HepG2 (cell line): Measurements from ENCODE around the gene TMEM141. TPM values are rescaled to one million over a fixed set of nuclear protein-coding genes. Genes with fewer than 3 reads are reported as not detected.

Source experiments
- ELF4 ChIP-seq: sonication (generic); formaldehyde crosslinking; IDR thresholded peaks from 2 replicates; pipeline ENCODE4 v1.5.0; 2020; ENCODE audit warnings: missing genetic modification reagents, mild to moderate bottlenecking, moderate library complexity, borderline replicate concordance
- FOXA3 ChIP-seq: IDR thresholded peaks from 2 replicates; pipeline ENCODE4 v1.6.1; 2016; ENCODE audit warnings: missing genetic modification reagents, missing compliant biosample characterization
- HES4 ChIP-seq: sonication (generic); formaldehyde crosslinking; IDR thresholded peaks from 2 replicates; pipeline ENCODE4 v1.9.0; 2021; ENCODE audit warnings: mild to moderate bottlenecking, missing genetic modification reagents, borderline replicate concordance
- KDM3A ChIP-seq: IDR thresholded peaks from 2 replicates; pipeline ENCODE4 v1.6.1; 2018; ENCODE audit warnings: low read depth, missing compliant biosample characterization
- NKX3-1 ChIP-seq: sonication (generic); formaldehyde crosslinking; IDR thresholded peaks from 2 replicates; pipeline ENCODE4 v1.5.0; 2020; ENCODE audit warnings: missing genetic modification reagents
- PAXIP1 ChIP-seq: sonication (generic); formaldehyde crosslinking; conservative IDR thresholded peaks from 2 replicates; pipeline ENCODE4 v1.4.0; 2020; ENCODE audit warnings: mild to moderate bottlenecking, missing genetic modification reagents, moderate library complexity
- PRDM15 ChIP-seq: sonication (generic); formaldehyde crosslinking; IDR thresholded peaks from 2 replicates; pipeline ENCODE4 v1.4.0; 2020; ENCODE audit warnings: missing genetic modification reagents
- RFXAP ChIP-seq: sonication (generic); formaldehyde crosslinking; IDR thresholded peaks from 2 replicates; pipeline ENCODE4 v1.4.0; 2020; ENCODE audit warnings: missing genetic modification reagents, borderline replicate concordance
- SIX1 ChIP-seq: sonication (generic); formaldehyde crosslinking; IDR thresholded peaks from 2 replicates; pipeline ENCODE4 v1.4.0; 2020; ENCODE audit warnings: missing genetic modification reagents, borderline replicate concordance
- TBX2 ChIP-seq: sonication (generic); formaldehyde crosslinking; IDR thresholded peaks from 2 replicates; pipeline ENCODE4 v1.5.0; 2020; ENCODE audit warnings: missing genetic modification reagents, mild to moderate bottlenecking, borderline replicate concordance
- THAP11 ChIP-seq: IDR thresholded peaks from 2 replicates; pipeline ENCODE4 v1.6.1; 2016; ENCODE audit warnings: missing biosample characterization, missing genetic modification reagents
- U2AF1 ChIP-seq: fragments of 200-400 bp; formaldehyde crosslinking; optimal IDR thresholded peaks from 2 replicates; pipeline ENCODE3; 2017; ENCODE audit warnings: mild to moderate bottlenecking, low read depth, low read length
- ZMAT3 ChIP-seq: sonication (generic); formaldehyde crosslinking; conservative IDR thresholded peaks from 2 replicates; pipeline ENCODE4 v1.7.0; 2021; ENCODE audit warnings: missing genetic modification reagents
- ZNF33B ChIP-seq: sonication (generic); formaldehyde crosslinking; IDR thresholded peaks from 2 replicates; pipeline ENCODE4 v1.5.1; 2020; ENCODE audit warnings: mild to moderate bottlenecking, missing genetic modification reagents
- ZNF747 ChIP-seq: sonication (generic); formaldehyde crosslinking; IDR thresholded peaks from 2 replicates; pipeline ENCODE4 v1.8.1; 2023; ENCODE audit warnings: missing genetic modification reagents, mild to moderate bottlenecking, borderline replicate concordance
- ZNF841 ChIP-seq: sonication (generic); formaldehyde crosslinking; IDR thresholded peaks from 2 replicates; pipeline ENCODE4 v1.8.1; 2023; ENCODE audit warnings: missing genetic modification reagents, borderline replicate concordance
- polyA plus RNA-seq, 8 experiments: library from polyadenylated mRNA; depleted of rRNA in 3 of 8; stranded (reverse) in 7 of 8; unstranded in 1 of 8; fragments of >200 nt; fragmentation: Illumina TruSeq in 4 of 8; extraction: Trizol in 4 of 8; gene quantifications; 2 replicates each; pipeline versions ENCODE4 v1.2.1 to v1.2.3, GENCODE V29; 2011 to 2016; ENCODE audit warnings: low read depth in 4 of 8, missing spikeins in 1 of 8, mixed read lengths in 1 of 8; ENCODE audit not compliant: insufficient read depth in 1 of 8
- total RNA-seq, 5 experiments: library from RNA; depleted of rRNA; stranded (reverse); fragments of >200 nt; fragmentation: Illumina TruSeq; extraction: Trizol; gene quantifications; 2 replicates each; pipeline ENCODE4 v1.2.3, GENCODE V29; 2016; ENCODE audit warnings: low read depth in 1 of 5
- TF ChIP-seq, protein P1 (sequence below): sonication (generic); formaldehyde crosslinking; IDR thresholded peaks from 2 replicates; pipeline ENCODE4 v1.9.0; 2022; ENCODE audit warnings: missing genetic modification reagents, mild to moderate bottlenecking, borderline replicate concordance
- TF ChIP-seq, protein P2 (sequence below): sonication (generic); formaldehyde crosslinking; IDR thresholded peaks from 2 replicates; pipeline ENCODE4 v1.8.0; 2023; ENCODE audit warnings: mild to moderate bottlenecking, missing genetic modification reagents

Gene TMEM141
- total and polyA plus RNA-seq, 2 of the 13 experiments (the other 11 are each of a cell fraction or from before 2014, with no cell fraction given), result 81.0 to 202 TPM

- TF ChIP-seq ZNF33B (CRISPR knock-in tag) (0 out of 2 replicates have a peak, but pooled peaks have one; percentile 57), FOXA3 (CRISPR knock-in tag) (0 out of 2 replicates have a peak, but pooled peaks have one; percentile 3), ELF4 (CRISPR knock-in tag) (peak; percentile 61; the same call in 1 of the 2 replicates), PAXIP1 (CRISPR knock-in tag) (0 out of 2 replicates have a peak, but pooled peaks have one; percentile 28), TBX2 (peak; percentile 70), ZMAT3 (CRISPR knock-in tag) (peak; percentile 61), THAP11 (CRISPR knock-in tag) (0 out of 2 replicates have a peak, but pooled peaks have one; percentile 13), SIX1 (CRISPR knock-in tag) (no peak), KDM3A (CRISPR knock-in tag) (0 out of 2 replicates have a peak, but pooled peaks have one; percentile 15), HES4 (CRISPR knock-in tag) (peak; percentile 19; the same call in 1 of the 2 replicates), NKX3-1 (CRISPR knock-in tag) (peak; percentile 43; the same call in 1 of the 2 replicates), ZNF841 (CRISPR knock-in tag) (no peak), ZNF747 (CRISPR knock-in tag) (peak; percentile 83), U2AF1 (peak; percentile 73), RFXAP (CRISPR knock-in tag) (peak; percentile 46; the same call in 1 of the 2 replicates), PRDM15 (CRISPR knock-in tag) (0 out of 2 replicates have a peak, but pooled peaks have one; percentile 25)
- TF ChIP-seq, protein P1, sequence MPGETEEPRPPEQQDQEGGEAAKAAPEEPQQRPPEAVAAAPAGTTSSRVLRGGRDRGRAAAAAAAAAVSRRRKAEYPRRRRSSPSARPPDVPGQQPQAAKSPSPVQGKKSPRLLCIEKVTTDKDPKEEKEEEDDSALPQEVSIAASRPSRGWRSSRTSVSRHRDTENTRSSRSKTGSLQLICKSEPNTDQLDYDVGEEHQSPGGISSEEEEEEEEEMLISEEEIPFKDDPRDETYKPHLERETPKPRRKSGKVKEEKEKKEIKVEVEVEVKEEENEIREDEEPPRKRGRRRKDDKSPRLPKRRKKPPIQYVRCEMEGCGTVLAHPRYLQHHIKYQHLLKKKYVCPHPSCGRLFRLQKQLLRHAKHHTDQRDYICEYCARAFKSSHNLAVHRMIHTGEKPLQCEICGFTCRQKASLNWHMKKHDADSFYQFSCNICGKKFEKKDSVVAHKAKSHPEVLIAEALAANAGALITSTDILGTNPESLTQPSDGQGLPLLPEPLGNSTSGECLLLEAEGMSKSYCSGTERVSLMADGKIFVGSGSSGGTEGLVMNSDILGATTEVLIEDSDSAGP (CRISPR knock-in tag), result peak; percentile 70; the same call in 1 of the 2 replicates
- TF ChIP-seq, protein P2, sequence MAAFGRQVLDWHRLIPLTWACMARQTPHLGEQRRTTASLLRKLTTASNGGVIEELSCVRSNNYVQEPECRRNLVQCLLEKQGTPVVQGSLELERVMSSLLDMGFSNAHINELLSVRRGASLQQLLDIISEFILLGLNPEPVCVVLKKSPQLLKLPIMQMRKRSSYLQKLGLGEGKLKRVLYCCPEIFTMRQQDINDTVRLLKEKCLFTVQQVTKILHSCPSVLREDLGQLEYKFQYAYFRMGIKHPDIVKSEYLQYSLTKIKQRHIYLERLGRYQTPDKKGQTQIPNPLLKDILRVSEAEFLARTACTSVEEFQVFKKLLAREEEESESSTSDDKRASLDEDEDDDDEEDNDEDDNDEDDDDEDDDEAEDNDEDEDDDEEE (CRISPR knock-in tag), result peak; percentile 30; the same call in 1 of the 2 replicates
Observed at GRCh38 chr9:136807281-136808074, 16.3 kb downstream of the TMEM141 start, which contains the start of gene RABL6 (continued).
